HEK293T (cell line): ENCODE data around the gene HYAL2.

Experiments used
- FOXM1 ChIP-seq: fragments of 450-650 bp; IDR thresholded peaks from 2 replicates; pipeline ENCODE4 v1.6.1; 2017; ENCODE audit warnings: mild to moderate bottlenecking, borderline replicate concordance
- SP1 ChIP-seq: fragments of 450-650 bp; IDR thresholded peaks from 2 replicates; pipeline ENCODE4 v1.6.1; 2017
- SUZ12 ChIP-seq: fragments of 450-650 bp; IDR thresholded peaks from 2 replicates; pipeline ENCODE4 v1.6.1; 2016; ENCODE audit warnings: mild to moderate bottlenecking

DNA sequence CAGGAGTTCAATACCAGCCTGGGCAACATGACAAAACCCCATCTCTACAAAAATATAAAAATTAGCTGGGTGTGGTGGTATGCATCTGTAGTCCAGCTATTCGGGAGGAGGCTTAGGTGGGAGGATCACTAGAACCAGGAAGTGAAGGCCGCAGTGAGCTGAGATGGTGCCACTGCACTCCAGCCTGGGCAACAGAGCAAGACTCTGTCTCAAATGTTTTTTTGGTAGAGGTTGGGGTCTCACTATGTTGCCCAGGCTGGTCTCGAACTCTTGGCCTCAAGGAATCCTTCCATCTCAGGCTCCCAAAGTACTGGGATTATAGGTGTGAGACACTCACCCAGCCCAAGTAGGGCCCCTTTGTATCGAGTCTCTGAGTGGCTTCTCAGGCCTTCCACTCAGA lies 28.5 kb downstream of the HYAL2 start:
- TF ChIP-seq SP1 (no peak), FOXM1 (no peak), SUZ12 (no peak)
